Measurements from ENCODE around the gene SRR. TPM values are rescaled to one million over a fixed set of nuclear protein-coding genes. Genes with fewer than 3 reads are reported as not detected.

The SRR gene, protein sequence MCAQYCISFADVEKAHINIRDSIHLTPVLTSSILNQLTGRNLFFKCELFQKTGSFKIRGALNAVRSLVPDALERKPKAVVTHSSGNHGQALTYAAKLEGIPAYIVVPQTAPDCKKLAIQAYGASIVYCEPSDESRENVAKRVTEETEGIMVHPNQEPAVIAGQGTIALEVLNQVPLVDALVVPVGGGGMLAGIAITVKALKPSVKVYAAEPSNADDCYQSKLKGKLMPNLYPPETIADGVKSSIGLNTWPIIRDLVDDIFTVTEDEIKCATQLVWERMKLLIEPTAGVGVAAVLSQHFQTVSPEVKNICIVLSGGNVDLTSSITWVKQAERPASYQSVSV
- 12.5 and 14.3 TPM in 2 replicates for total RNA-seq

DNA sequence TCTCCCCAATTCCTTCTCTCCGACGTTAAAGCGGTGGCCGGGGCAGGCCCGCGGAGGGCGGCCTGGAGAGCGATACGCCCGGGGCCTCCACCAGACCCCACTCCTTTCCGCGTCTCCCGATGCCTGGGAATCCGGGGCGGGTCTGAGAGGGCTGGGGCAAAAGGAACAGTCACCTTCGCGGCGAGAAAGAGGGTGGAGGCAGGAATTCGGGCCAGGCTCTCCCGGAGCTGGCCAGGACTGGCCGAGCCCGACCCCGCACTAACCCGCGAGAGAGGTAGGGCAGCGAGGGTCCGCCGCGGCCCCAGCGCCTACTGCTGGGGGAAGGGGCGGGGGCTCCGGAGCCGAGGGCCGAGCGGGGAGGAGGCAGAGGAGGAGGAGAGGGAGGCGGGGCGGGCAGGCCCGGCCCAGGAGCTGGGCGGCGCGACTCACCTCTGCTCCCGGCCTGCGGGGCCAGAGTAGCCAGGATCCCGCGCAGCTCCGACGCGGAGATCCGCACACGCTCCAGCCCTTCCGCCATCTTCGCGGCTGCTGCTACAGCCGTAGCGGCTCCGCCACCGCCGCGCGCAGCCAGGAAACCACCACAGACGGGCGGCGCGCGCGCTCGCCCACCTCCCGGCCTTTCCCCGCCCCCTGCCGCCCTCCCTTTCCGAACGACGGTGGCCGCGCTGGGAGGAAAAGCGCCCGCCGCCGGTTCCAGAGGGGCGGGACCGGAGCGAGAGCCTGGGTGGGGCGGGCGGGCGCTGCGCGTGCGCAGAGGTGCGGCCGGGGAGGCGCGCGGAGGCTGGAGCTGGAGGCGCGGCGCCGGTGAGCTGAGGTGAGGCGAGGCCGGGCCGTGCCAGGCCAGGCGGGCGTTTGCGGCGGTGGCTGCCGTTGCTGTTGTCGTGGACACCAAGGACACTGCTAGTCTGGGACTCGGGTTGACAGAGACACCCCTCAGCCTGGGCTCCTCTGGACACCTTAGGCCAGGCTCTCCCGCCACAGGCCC, at the start of gene SRR, which contains the start of gene SMG6:
Gene SRR (plus strand): TSS at position 747 of the 985 bp plus-strand sequence. CDS start 11,611 bp downstream, outside the sequence.
Gene SMG6 (minus strand): TSS at position 582 of the 985 bp plus-strand sequence. CDS start 65 bp downstream, at position 517.

GRCh38 chr17:2336215-2336851, 32.6 kb downstream of the SRR start, which contains the start of gene TSR1:
TSR1 (minus strand) TSS chr17:2336457; CDS start chr17:2336427, 30 bp downstream.

GRCh38 chr17:2336852-2337543, 33.2 kb downstream of the SRR start, which contains the start of gene SGSM2:
SGSM2 (plus strand) TSS chr17:2337501; CDS start chr17:2337689, 188 bp downstream.

Other genes starting within 250 kb of the SRR start
- gene HIC1, start 248.8 kb upstream of the SRR start, total RNA-seq: 17.3 and 22.1 TPM in 2 replicates
- gene SMG6, start 165 bp upstream of the SRR start, total RNA-seq: 36.7 and 43.7 TPM in 2 replicates
- gene TSR1, start 32.5 kb downstream of the SRR start, total RNA-seq: 28.9 and 68.8 TPM in 2 replicates
- 33.7 and 74.5 TPM in 2 replicates for gene SGSM2, start 33.6 kb downstream of the SRR start, total RNA-seq
- gene MNT, start 97.1 kb downstream of the SRR start, total RNA-seq: 7.7 and 15.7 TPM in 2 replicates
- gene METTL16, start 207.9 kb downstream of the SRR start, total RNA-seq: 16.1 and 18.6 TPM in 2 replicates